SHP77 (cell line): ENCODE measurements around the gene ZPR1.
"Not testable (repeated sequence)": the region's sequence is repeated elsewhere in the genome, so short reads cannot be mapped to it uniquely, and the experiment has no call there.

Experiments used
- DNase-seq, 2 experiments: peaks; one replicate each; lab custom pipeline; 2025; lab: John Stamatoyannopoulos, UW

ZPR1 gene

GRCh38 chr11:116823031-116823843 lies 35.4 kb upstream of the ZPR1 start, which contains the start of gene APOA4:
Gene APOA4, minus strand, starts transcription at chr11:116823304. Its CDS starts 113 bp downstream, at chr11:116823191.
- DNase-seq, result no peak

GRCh38 chr11:116822575-116822974 lies 34.8 kb upstream of the ZPR1 start:
- no peak for DNase-seq

GRCh38 chr11:116821050-116821918 lies 33.5 kb upstream of the ZPR1 start:
- no peak for DNase-seq

- no peak for DNase-seq
These were observed 31.2 kb upstream of the ZPR1 start for GRCh38 chr11:116819049-116819448.

DNA sequence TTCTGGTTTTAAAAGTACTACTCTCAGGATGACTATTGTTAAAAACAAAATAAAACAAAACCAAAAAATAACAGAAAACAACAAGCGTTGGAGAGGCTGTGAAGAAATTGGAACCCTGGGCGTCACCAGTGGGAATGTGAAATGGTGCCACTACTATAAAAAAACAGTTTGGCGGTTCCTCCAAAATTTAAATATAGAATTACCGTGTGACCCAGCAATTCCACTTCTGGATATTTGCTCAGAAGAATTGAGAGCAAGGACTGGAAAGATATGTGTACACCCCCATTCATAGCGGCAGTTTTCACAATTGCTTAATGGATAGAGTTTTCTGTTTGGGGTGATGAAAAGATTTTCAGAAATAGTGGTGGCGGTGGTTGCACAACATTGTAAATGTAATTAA lies 26.7 kb upstream of the ZPR1 start:
- DNase-seq, result no peak

DNA sequence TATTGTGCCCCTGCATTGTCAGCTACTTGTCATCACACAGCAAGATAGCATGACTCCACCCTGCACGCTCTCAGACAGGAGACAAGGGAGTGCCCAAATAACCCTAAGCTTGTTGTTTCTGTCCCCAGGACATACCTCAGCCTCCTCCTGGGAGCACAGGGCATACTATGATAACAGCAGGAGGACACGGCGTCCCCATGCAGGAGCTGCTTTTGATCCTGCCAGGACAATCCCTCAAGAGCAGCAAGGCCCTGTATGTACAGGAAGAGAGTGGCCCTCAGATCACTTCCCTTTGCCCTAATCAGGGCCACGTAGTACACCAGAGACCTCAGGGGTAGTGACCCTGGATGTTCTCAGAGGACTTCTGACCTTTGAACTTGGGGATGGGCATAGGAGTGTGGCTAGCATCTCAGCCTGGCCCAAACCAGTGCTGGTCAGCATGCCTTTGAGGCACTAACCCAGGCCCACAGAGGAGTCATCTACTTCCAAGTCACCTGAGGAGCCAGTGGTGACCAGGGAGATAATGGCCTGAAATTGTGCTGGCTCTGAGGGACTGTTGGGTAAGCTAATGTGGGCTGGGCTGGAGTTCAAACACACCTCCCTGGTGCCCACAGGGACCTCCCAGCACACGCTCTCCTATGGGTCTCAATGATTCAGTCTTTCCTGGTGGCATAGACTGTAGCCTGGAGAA lies 26.1 kb upstream of the ZPR1 start:
- DNase-seq, result no peak

GRCh38 chr11:116813170-116813569 lies 25.3 kb upstream of the ZPR1 start:
- DNase-seq, result no peak

- DNase-seq, result no peak
These were observed 24.3 kb upstream of the ZPR1 start for GRCh38 chr11:116812109-116812508.

DNA sequence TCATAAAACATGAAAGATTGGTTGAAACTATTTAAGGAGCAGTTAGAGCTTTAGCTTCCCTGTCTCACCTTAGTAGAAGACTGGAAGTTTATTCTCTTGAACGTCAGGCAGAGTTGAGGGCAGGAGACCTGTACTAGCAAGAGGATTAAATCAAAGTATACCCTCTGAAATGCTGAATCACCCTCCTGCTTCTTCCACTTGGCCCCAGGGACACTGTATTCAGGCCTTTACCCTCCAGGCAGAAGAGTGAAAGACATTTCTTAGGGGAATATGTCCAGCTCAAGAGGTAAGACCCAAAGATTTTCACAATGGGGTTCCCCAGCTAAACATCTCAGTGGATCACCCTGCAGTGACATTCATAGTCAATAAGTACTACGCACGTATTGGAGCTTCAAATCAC lies 23.4 kb upstream of the ZPR1 start:
- DNase-seq, result no peak

GRCh38 chr11:116808262-116809175 lies 20.7 kb upstream of the ZPR1 start:
- no peak for DNase-seq

DNA sequence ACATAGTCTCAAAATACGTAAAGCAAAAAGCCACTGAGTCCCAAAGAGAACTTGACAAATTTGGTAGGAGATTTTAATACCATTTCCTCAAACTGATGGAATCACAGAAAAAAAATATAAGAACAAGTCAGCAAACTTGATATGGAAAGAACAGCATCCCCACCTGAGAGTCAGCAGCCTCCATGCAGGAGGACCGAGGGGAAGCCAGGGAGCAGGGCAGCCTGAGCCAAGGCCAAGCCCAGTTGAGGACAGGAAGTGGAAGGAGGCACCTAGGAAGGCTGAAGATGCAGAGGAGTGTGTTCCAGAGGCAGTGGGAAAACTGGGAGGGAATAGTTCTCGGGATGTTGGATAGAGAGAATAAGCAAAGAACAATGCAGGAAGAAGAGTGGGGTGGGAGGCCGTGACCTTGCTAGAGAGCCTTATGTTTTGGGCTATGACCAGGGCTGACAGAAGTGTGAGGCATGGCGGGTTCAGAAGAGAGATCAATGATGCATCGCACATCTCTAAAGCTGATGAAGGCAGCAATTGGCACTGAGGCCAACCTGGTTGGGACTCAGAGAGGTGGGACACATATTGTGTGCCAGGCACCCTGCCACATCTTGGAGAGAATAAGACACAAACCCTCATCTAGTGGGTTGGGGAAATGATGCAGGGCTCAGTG lies 19.9 kb upstream of the ZPR1 start:
- no peak for DNase-seq

- DNase-seq, result no peak
These were observed 16.2 kb upstream of the ZPR1 start for GRCh38 chr11:116804001-116804400.

- DNase-seq, result not testable (repeated sequence)
These were observed 13.8 kb upstream of the ZPR1 start for GRCh38 chr11:116801662-116802061.

- no peak for DNase-seq
These were observed 12.8 kb upstream of the ZPR1 start for GRCh38 chr11:116800610-116801009.

DNA sequence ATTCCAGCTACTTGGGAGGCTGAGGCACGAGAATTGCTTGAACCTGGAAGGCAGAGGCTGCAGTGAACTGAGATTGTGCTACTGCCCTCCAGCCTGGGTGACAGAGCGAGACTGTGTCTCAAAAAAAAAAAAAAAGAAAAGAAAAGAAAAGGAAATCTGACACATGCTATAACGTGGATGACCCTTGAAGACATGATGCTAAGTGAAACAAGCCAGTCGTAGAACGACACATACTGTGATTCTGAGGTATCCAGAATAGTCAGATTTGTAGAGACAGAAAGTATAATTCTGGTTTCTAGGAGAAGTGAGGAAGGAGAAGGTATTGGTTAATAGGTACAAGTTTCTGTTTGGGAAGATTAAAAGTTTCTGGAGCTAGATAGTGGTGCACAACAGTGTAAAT lies 10.5 kb upstream of the ZPR1 start:
- DNase-seq, result no peak

DNA sequence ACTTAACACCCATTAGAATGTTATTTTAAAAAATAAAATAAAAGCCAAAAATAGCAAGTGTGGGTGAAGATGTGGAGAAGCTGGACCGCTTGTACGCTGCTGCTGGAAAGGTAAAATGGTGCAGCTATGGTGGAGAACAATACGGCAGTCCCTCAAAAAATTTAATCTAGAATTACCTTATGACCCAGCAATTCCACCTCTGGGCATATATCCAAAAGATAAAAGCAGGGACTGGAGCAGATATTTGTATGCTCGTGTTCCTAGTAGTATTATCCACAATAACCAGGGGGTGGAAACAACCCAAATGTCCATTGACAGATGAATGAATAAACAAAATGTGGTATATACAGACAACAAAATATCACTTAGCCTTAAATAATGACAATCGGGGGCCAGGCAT lies 10.0 kb upstream of the ZPR1 start:
- DNase-seq, result no peak

DNA sequence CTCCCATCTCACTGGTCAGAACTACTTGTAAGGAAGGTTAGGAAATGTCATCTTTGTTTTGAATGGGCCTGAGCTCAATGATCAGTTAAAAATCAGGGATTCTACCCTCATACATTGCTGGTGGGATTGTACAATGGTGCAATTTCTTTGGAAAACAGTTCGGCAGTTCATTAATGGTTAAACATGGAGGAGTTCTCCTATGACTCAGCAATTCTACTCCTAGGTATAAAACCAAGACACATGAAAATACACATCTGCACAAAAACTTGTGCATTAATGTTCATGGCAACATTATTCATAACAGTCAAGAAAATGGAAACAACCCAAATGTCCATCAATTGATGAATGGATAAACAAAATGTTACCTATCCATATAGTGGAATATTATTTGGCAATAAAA lies 8.7 kb upstream of the ZPR1 start:
- no peak for DNase-seq

GRCh38 chr11:116794851-116795250 lies 7.0 kb upstream of the ZPR1 start:
- DNase-seq, result no peak

DNA sequence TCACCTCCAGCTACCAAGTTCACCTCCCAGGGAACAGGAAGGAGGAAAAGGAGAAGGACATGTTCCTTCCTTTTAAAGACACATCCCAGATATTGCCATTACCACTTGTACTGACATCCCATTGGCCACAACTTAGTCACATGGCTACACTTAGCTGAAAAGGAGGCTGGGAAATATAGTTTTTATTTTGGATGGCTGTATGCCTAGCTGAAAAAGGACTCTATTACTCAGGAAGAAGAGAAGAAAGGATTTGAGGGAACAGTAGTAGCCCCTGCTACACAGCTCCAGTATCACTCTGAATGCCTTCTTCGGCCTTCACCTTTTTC lies 5.9 kb upstream of the ZPR1 start:
- no peak for DNase-seq

- no peak for DNase-seq
These were observed 5.3 kb upstream of the ZPR1 start for GRCh38 chr11:116792869-116793771.
